PC-9 (cell line): ENCODE data around the gene FMC1. TPM values are rescaled to one million over a fixed set of nuclear protein-coding genes. Genes with fewer than 3 reads are reported as not detected.

ENCODE experiments used
- BruUV-seq: library from RNA; stranded (reverse); fragments of 400-500 nt; replicated peaks from 2 replicates; lab custom pipeline; 2021; lab: Mats Ljungman, UMichigan
- CTCF ChIA-PET: fragments of 300-600 bp; sonication (Branson Sonifier 250); formaldehyde crosslinking; loops from one replicate; lab custom pipeline; 2022; ENCODE audit warnings: antibody characterized with exemption; lab: Charles Lee
- POLR2A ChIA-PET: fragments of 300-600 bp; sonication (Branson Sonifier 250); formaldehyde crosslinking; loops from one replicate; lab custom pipeline; 2022; ENCODE audit warnings: antibody characterized with exemption; ENCODE audit not compliant: unreplicated experiment; lab: Charles Lee
- DNase-seq, 2 experiments: peaks; one replicate each; pipeline versions ENCODE4 v3.0.0 to v3.0.0-alpha.2; 2015 to 2022; ENCODE audit warnings: mixed read lengths in 1 of 2
- H2AFZ ChIP-seq: fragments of 200-600 bp; sonication (generic); 2 replicates; pipeline ENCODE4 v1.8.1; 2017; ENCODE audit warnings: antibody characterized with exemption
- H3F3A ChIP-seq: fragments of 200-600 bp; sonication (generic); 2 replicates; pipeline ENCODE4 v1.8.1; 2017; ENCODE audit warnings: antibody characterized with exemption, mild to moderate bottlenecking, low read depth; ENCODE audit not compliant: insufficient read depth
- H3K27ac ChIP-seq: fragments of 200-600 bp; sonication (generic); 2 replicates; pipeline ENCODE4 v1.6.1; 2016; ENCODE audit warnings: mixed run types
- H3K27me3 ChIP-seq: fragments of 200-600 bp; sonication (generic); 2 replicates; pipeline ENCODE4 v1.6.1; 2016; ENCODE audit warnings: low read depth, mixed run types; ENCODE audit not compliant: insufficient read depth
- H3K36me3 ChIP-seq: fragments of 200-600 bp; sonication (generic); 2 replicates; pipeline ENCODE4 v1.6.1; 2016; ENCODE audit warnings: low read depth, mixed run types
- H3K4me1 ChIP-seq: fragments of 200-600 bp; sonication (generic); replicated peaks from 2 replicates; pipeline ENCODE4 v1.6.1; 2016; ENCODE audit warnings: mixed run types; ENCODE audit not compliant: insufficient read depth
- H3K4me2 ChIP-seq: fragments of 200-600 bp; sonication (generic); 2 replicates; pipeline ENCODE4 v1.6.1; 2017; ENCODE audit warnings: mixed run types
- H3K4me3 ChIP-seq: fragments of 200-600 bp; sonication (generic); 2 replicates; pipeline ENCODE4 v1.6.1; 2016; ENCODE audit warnings: mixed run types
- H3K79me2 ChIP-seq: fragments of 200-600 bp; sonication (generic); 2 replicates; pipeline ENCODE4 v1.6.1; 2017; ENCODE audit warnings: low read depth, mixed run types
- H3K9me2 ChIP-seq: fragments of 200-600 bp; sonication (generic); 2 replicates; pipeline ENCODE4 v1.8.1; 2017; ENCODE audit warnings: mild to moderate bottlenecking; ENCODE audit not compliant: insufficient read depth
- H3K9me3 ChIP-seq: fragments of 200-600 bp; sonication (generic); 2 replicates; pipeline ENCODE4 v1.8.1; 2016; ENCODE audit warnings: low read depth; ENCODE audit not compliant: insufficient read depth
- H4K20me1 ChIP-seq: fragments of 200-600 bp; sonication (generic); 2 replicates; pipeline ENCODE4 v1.8.1; 2017; ENCODE audit not compliant: insufficient read depth
- EZH2 ChIP-seq: fragments of 200-600 bp; sonication (generic); IDR thresholded peaks from 2 replicates; pipeline ENCODE4 v1.8.0; 2017; ENCODE audit warnings: antibody characterized with exemption, low read depth
- intact Hi-C: fragments of 100-400 bp; cut with micrococcal nuclease; formaldehyde crosslinking; loops from one replicate; pipeline ENCODE4 v1.10.0; 2022; ENCODE audit not compliant: unreplicated experiment
- total RNA-seq: library from RNA; stranded (reverse); gene quantifications from 2 replicates; pipeline ENCODE4 v1.2.3, GENCODE V29; 2021
- TF ChIP-seq, protein P1 (sequence below): fragments of 200-600 bp; sonication (generic); conservative IDR thresholded peaks from 2 replicates; pipeline ENCODE4 v1.6.1; 2017; ENCODE audit warnings: mixed run types, antibody characterized with exemption, mild to moderate bottlenecking, moderate library complexity

Gene FMC1
- total RNA-seq, 1 experiment from 2014 or later, result 12.5 TPM

DNA sequence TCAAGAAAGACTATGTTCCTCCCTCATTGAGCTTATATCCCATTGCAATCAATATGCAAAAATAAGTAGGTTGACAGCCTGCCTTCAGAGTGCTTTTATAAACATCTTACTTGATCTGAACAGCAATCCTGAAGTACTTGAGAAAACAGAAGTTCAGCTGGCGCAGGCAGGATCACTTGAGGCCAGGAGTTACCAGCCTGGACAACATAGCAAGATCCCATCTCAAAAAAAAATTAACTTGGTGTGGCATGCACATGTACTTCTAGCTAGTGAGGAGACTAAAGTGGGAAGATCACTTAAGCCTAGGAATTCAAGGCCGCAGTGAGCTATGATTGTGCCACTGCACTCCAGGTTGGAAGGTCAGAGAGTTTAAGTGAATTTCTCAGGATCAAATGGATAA lies 48.6 kb downstream of the FMC1 start:
- Histone ChIP-seq H3K4me3 (no peak overlapping the region), H3K4me1 (no peaks in the 10 kb centered on the region), H3K27ac (no peak overlapping the region), H3K79me2 (peaks cover 81% of the 10 kb centered on the region), H3K4me2 (no peak overlapping the region), H3K27me3 (no peaks in the 10 kb centered on the region), H3K36me3 (peaks cover 48% of the 10 kb centered on the region), H3K9me3 (no peaks in the 10 kb centered on the region), H3F3A (peaks cover 16% of the 10 kb centered on the region; the same call in 1 of the 2 replicates), H4K20me1 (peaks cover 66% of the 10 kb centered on the region), H3K9me2 (no peaks in the 10 kb centered on the region), H2AFZ (no peak overlapping the region)
- intact Hi-C loops, result no loop called here
- TF ChIP-seq, protein P1, sequence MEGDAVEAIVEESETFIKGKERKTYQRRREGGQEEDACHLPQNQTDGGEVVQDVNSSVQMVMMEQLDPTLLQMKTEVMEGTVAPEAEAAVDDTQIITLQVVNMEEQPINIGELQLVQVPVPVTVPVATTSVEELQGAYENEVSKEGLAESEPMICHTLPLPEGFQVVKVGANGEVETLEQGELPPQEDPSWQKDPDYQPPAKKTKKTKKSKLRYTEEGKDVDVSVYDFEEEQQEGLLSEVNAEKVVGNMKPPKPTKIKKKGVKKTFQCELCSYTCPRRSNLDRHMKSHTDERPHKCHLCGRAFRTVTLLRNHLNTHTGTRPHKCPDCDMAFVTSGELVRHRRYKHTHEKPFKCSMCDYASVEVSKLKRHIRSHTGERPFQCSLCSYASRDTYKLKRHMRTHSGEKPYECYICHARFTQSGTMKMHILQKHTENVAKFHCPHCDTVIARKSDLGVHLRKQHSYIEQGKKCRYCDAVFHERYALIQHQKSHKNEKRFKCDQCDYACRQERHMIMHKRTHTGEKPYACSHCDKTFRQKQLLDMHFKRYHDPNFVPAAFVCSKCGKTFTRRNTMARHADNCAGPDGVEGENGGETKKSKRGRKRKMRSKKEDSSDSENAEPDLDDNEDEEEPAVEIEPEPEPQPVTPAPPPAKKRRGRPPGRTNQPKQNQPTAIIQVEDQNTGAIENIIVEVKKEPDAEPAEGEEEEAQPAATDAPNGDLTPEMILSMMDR, result no peak
- TF ChIP-seq EZH2, result no peak
- no TSS peak for BruUV-seq
- POLR2A ChIA-PET, result no interaction called here
- CTCF ChIA-PET, result no interaction called here
- no peak for DNase-seq

DNA sequence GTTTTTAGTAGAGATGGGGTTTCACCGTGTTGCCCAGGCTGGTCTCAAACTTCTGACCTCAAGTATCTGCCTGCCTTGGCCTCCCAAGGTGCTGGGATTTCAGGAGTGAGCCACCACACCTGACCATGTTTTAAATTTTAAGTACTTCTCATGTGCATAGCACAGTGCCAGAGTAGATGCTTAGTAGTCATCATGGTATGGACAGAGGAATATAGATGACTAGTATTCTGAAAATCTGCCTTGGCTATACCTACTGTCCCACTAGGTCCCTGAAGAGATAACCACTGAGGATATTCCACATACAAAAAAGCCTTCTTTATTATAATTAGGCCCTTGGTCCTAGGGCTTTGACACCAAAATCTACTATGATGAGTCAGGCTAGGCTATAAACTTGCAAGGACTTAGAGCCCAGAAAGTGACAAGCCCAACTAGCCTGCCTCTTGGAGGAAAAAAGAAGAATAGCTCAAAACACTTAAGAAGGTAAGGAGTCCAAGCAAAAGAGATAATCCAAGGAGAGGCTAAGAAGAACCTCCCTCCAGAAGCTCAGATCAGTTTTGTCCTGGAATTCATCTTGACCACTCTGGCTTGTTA lies 52.6 kb downstream of the FMC1 start:
- CTCF ChIA-PET, result no interaction called here
- peaks cover 90% of the 10 kb centered on the region for H3K79me2 ChIP-seq

DNA sequence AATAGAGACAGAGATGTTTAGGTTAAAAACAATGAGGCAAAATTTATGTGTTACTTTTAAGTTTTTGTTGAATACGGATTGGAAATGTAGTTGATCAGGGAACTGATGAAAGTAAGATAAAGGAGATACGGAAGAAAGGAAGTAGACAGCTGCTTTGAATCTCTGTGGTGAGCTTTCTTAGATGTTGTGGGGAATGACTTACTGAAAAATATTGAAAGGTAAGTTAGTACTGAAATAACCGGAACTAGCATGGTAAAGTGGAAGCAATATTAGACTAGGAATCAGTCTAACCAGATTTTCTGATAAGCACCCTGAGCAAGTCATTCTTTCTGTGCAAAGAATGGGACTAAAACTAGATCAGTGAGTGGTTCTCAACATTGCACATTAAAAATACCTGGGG lies 53.4 kb downstream of the FMC1 start:
- H2AFZ ChIP-seq, result no peak overlapping the region
- no peak overlapping the region for H3K4me3 ChIP-seq
- no peak for DNase-seq
- H3K27ac ChIP-seq, result no peak overlapping the region
- H3K9me3 ChIP-seq, result no peaks in the 10 kb centered on the region
- TF ChIP-seq, protein P1, result no peak
- TF ChIP-seq EZH2, result no peak
- no TSS peak for BruUV-seq
- H3K36me3 ChIP-seq, result peaks cover 48% of the 10 kb centered on the region
- no peak overlapping the region for H3K4me2 ChIP-seq
- H3F3A ChIP-seq, result peaks cover 28% of the 10 kb centered on the region
- H4K20me1 ChIP-seq, result peaks cover 60% of the 10 kb centered on the region
- intact Hi-C loops, result no loop called here
- H3K4me1 ChIP-seq, result no peaks in the 10 kb centered on the region
- H3K27me3 ChIP-seq, result no peaks in the 10 kb centered on the region
- H3K79me2 ChIP-seq, result peaks cover 81% of the 10 kb centered on the region
- no peaks in the 10 kb centered on the region for H3K9me2 ChIP-seq
- CTCF ChIA-PET, result interaction anchor here (0.6 kb wide), 1 partner anchor 13 kb away, joined by 3 read pairs; no protein-coding TSS in a partner anchor
- POLR2A ChIA-PET, result no interaction called here

More for the DNA sequence above, 52.6 kb downstream of the FMC1 start:
- no peak overlapping the region for H3K4me2 ChIP-seq
- H3K4me3 ChIP-seq, result no peak overlapping the region
- POLR2A ChIA-PET, result no interaction called here
- no peak overlapping the region for H3K27ac ChIP-seq
- H3K27me3 ChIP-seq, result no peaks in the 10 kb centered on the region
- no peak for DNase-seq
- H3K9me2 ChIP-seq, result no peaks in the 10 kb centered on the region
- no TSS peak for BruUV-seq
- TF ChIP-seq EZH2, result no peak
- TF ChIP-seq, protein P1, result no peak
- H3K4me1 ChIP-seq, result no peaks in the 10 kb centered on the region
- peaks cover 66% of the 10 kb centered on the region for H4K20me1 ChIP-seq
- H2AFZ ChIP-seq, result no peak overlapping the region
- intact Hi-C loops, result no loop called here
- H3K36me3 ChIP-seq, result peaks cover 50% of the 10 kb centered on the region
- peaks cover 28% of the 10 kb centered on the region for H3F3A ChIP-seq
- H3K9me3 ChIP-seq, result no peaks in the 10 kb centered on the region

Other genes with a start within 250 kb of the FMC1 start
- gene ZC3HAV1, start 231.6 kb upstream of the FMC1 start, total RNA-seq, result 30.8 and 36.7 TPM in 2 replicates
- 20.3 and 34.1 TPM in 2 replicates for gene UBN2, start 110.1 kb upstream of the FMC1 start, total RNA-seq
- 111 and 149 TPM in 2 replicates for gene LUC7L2, start 18.6 kb downstream of the FMC1 start, total RNA-seq
- 0.37 and 0.48 TPM in 2 replicates for gene KLRG2, start 142.3 kb downstream of the FMC1 start, total RNA-seq
- gene CLEC2L, start 182.3 kb downstream of the FMC1 start, total RNA-seq, result not detected in 2 replicates